ENCODE results near the gene NOCT.
"Not testable (repeated sequence)": the region's sequence is repeated elsewhere in the genome, so short reads cannot be mapped to it uniquely, and the experiment has no call there.

The NOCT gene

DNA sequence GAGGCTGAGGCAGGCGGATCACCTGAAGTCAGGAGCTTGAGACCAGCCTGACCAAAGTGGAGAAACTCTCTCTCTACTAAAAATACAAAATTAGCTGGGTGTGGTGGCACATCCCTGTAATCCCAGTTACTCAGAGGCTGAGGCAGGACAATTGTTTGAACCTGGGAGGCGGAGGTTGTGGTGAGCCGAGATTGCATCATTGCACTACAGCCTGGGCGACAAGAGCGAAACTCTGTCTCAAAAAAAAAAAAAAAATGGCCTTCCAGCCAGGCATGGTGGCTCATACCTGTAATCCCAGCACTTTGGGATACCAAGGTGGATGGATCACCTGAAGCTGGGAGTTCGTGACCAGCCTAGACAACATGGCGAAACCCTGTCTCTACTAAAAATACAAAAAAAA is 7.3 kb upstream of the NOCT start:
- not testable (repeated sequence) for H3K27ac ChIP-seq (ENCODE audit: low read length); H3K27me3 ChIP-seq (ENCODE audit: control insufficient read depth, insufficient read depth, low read length); H3K36me3 ChIP-seq (ENCODE audit: control insufficient read depth, insufficient read depth, low read length); H3K4me3 ChIP-seq (ENCODE audit: low read length); H3K9me3 ChIP-seq (ENCODE audit: control insufficient read depth, insufficient read depth, low read length); H3K4me1 ChIP-seq (ENCODE audit: control insufficient read depth, insufficient read depth, low read length); DNase-seq (ENCODE audit: low read depth, low spot score)
- WGBS (ENCODE audit: insufficient coverage, insufficient read length), result no CpG with 5 or more reads among the region's 7 CpGs

DNA sequence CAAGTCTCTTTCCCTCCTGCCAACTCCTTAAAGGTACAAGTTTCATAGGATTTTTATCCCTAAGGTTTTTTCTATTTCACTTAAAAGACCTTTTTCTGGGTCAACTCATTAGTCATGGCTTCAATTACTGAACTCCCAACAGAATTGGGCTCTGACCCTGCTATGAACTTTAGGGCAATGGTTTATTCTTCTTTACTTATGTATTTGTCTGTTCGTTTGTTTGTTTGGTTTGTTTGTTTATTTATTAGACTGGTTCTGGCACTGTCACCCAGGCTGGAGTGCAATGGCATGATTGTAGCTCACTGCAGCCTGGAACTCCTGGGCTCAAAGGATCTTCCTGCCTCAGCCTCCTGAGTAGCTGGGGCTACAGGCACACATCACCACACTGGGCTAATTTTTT is 5.9 kb upstream of the NOCT start:
- H3K27me3 ChIP-seq (ENCODE audit: control insufficient read depth, insufficient read depth, low read length), result no peaks in the 10 kb centered on the region
- no peak overlapping the region for H3K4me3 ChIP-seq (ENCODE audit: low read length)
- H3K9me3 ChIP-seq (ENCODE audit: control insufficient read depth, insufficient read depth, low read length), result no peaks in the 10 kb centered on the region
- H3K4me1 ChIP-seq (ENCODE audit: control insufficient read depth, insufficient read depth, low read length), result peaks cover 2% of the 10 kb centered on the region; the same call in 1 of the 2 replicates
- H3K27ac ChIP-seq (ENCODE audit: low read length), result no peak overlapping the region
- no peak for DNase-seq (ENCODE audit: low read depth, low spot score)
- no peaks in the 10 kb centered on the region for H3K36me3 ChIP-seq (ENCODE audit: control insufficient read depth, insufficient read depth, low read length)
- no CpG with 5 or more reads among the region's 1 CpG for WGBS (ENCODE audit: insufficient coverage, insufficient read length)

DNA sequence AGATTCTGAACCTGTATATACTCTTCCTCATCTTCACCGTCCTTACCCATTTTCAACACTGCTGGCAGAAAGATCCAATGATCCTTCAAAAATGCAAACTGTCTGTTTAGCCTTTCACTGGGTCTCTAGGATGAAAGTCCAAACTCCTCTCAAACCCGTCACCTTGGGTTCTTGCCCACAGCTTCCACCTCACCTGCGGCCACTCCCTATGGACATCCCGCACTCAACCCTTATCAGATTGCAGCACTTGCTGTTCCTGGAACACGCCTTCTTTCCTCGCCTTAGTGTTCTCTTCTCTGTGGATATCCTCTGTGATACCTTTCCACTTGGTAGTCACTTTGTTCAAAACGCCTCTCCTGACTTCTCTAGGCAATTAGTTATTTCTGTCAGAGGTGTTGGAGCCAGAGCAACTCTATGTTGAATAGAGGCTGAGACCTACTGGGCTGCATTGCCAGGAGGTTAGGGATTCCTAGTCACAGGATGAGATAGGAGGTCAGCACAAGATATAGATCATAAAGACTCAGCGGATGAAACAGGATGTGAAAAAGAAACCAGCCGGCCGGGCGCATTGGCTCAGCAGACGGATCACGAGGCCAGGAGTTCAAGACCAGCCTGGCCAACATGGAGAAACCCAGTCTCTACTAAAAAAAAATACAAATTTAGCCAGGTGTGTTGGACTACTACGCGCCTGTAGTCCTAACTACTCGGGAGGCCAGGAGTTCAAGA is 4.2 kb upstream of the NOCT start:
- no CpG with 5 or more reads among the region's 16 CpGs for WGBS (ENCODE audit: insufficient coverage, insufficient read length)

DNA sequence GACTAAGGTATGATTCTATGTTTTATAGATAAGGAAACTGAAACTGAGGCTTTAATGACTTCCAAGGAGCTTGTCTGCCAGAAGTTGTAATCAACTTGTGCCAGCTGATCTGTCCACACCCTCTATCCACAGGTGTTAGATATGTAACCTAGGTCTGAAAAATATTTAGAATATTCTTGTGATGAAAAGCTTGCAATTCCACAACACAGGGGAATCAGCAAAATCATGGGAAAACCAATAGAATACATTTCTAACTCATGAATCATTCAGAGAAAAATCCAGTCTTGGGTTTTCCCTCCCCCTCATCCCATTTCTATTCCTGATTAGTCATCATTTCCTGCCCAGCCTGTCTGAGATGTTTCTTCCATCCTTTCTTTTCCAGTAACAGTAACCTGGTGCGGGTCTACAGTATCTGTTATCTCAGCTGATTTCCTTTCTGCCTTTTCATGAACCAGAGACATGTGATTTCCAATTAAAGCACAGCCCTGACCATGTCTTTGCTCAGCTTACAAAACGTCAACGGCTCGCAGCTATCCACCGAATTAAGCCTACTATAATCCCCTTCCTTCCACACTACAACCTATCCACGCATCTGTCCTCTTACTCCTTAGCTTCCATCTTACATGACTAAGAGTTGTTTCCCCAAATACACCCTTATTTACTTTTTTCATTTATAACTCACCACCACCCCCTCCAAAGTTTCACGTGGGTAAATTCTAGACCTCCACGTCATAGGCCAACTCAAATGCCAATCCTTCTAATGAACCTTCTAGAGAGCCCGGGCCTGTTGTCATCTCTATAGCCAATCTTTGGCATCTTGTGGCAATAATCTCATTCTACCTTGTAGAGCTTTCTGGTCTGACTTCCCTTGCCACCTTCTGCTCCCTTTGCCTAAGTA is 961 bp upstream of the NOCT start:
- Histone ChIP-seq H3K27me3 (ENCODE audit: control insufficient read depth, insufficient read depth, low read length) (no peaks in the 10 kb centered on the region), H3K36me3 (ENCODE audit: control insufficient read depth, insufficient read depth, low read length) (no peaks in the 10 kb centered on the region), H3K9me3 (ENCODE audit: control insufficient read depth, insufficient read depth, low read length) (no peaks in the 10 kb centered on the region), H3K27ac (ENCODE audit: low read length) (no peak overlapping the region), H3K4me1 (ENCODE audit: control insufficient read depth, insufficient read depth, low read length) (peaks cover 2% of the 10 kb centered on the region; the same call in 1 of the 2 replicates), H3K4me3 (ENCODE audit: low read length) (peak overlapping the region; percentile 75; the same call in 1 of the 2 replicates)
- DNase-seq (ENCODE audit: low read depth, low spot score), result no peak
- WGBS (ENCODE audit: insufficient coverage, insufficient read length), result 100% methylated on average over 3 of the region's 9 CpGs

More for the DNA sequence above, 4.2 kb upstream of the NOCT start:
- DNase-seq (ENCODE audit: low read depth, low spot score), result no peak
- Histone ChIP-seq H3K27me3 (ENCODE audit: control insufficient read depth, insufficient read depth, low read length) (no peaks in the 10 kb centered on the region), H3K36me3 (ENCODE audit: control insufficient read depth, insufficient read depth, low read length) (no peaks in the 10 kb centered on the region), H3K27ac (ENCODE audit: low read length) (no peak overlapping the region), H3K4me3 (ENCODE audit: low read length) (no peak overlapping the region), H3K9me3 (ENCODE audit: control insufficient read depth, insufficient read depth, low read length) (no peaks in the 10 kb centered on the region), H3K4me1 (ENCODE audit: control insufficient read depth, insufficient read depth, low read length) (peaks cover 2% of the 10 kb centered on the region; the same call in 1 of the 2 replicates)

DNA sequence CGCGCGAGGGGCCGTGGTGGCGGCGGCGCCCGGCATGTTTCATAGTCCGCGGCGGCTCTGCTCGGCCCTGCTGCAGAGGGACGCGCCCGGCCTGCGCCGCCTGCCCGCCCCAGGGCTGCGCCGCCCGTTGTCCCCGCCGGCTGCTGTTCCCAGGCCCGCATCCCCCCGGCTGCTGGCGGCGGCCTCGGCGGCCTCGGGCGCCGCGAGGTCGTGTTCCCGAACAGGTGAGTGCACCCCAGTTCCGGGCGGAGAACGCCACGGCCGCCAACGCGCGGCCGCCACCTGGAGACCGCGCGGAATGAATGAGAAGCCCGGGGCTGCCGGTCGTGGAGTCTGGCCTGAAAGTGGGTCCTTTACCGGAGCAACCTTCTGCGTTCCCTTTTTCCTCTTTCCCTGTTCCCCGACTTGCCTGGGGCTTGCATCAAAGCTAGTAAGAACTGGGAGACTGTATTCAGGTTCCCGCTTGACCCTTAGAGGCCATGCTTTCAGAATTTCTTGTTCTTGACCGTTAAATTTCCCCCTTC is 429 bp downstream of the NOCT start:
- Histone ChIP-seq H3K9me3 (ENCODE audit: control insufficient read depth, insufficient read depth, low read length) (no peaks in the 10 kb centered on the region), H3K4me3 (ENCODE audit: low read length) (peak overlapping the region; percentile 75), H3K36me3 (ENCODE audit: control insufficient read depth, insufficient read depth, low read length) (no peaks in the 10 kb centered on the region), H3K27ac (ENCODE audit: low read length) (no peak overlapping the region), H3K27me3 (ENCODE audit: control insufficient read depth, insufficient read depth, low read length) (no peaks in the 10 kb centered on the region), H3K4me1 (ENCODE audit: control insufficient read depth, insufficient read depth, low read length) (peaks cover 4% of the 10 kb centered on the region; the same call in 1 of the 2 replicates)
- DNase-seq (ENCODE audit: low read depth, low spot score), result no peak
- no CpG with 5 or more reads among the region's 55 CpGs for WGBS (ENCODE audit: insufficient coverage, insufficient read length)

DNA sequence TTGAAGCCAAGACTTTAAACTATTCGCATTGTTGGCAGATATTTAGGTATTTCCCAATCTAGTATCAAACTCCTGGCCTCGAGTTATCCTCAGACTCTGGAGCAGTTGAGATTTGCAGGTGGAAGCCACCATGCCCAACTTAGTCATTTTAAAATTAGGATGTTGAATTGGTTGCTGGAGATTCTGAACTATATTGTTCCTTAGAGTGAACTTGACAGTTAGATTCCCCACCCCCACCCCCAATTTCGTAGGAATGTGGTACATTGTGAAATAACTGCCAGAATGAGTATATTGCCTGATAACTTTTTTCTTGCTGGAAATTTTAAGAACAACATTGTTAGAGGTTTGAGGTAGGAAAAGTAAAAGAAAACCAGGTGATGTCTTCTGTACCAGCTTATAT is 2.3 kb downstream of the NOCT start:
- no peak for DNase-seq (ENCODE audit: low read depth, low spot score)
- Histone ChIP-seq H3K27ac (ENCODE audit: low read length) (no peak overlapping the region), H3K27me3 (ENCODE audit: control insufficient read depth, insufficient read depth, low read length) (no peaks in the 10 kb centered on the region), H3K36me3 (ENCODE audit: control insufficient read depth, insufficient read depth, low read length) (no peaks in the 10 kb centered on the region), H3K4me3 (ENCODE audit: low read length) (no peak overlapping the region), H3K9me3 (ENCODE audit: control insufficient read depth, insufficient read depth, low read length) (no peaks in the 10 kb centered on the region), H3K4me1 (ENCODE audit: control insufficient read depth, insufficient read depth, low read length) (peaks cover 4% of the 10 kb centered on the region; the same call in 1 of the 2 replicates)
- no CpG with 5 or more reads among the region's 3 CpGs for WGBS (ENCODE audit: insufficient coverage, insufficient read length)

DNA sequence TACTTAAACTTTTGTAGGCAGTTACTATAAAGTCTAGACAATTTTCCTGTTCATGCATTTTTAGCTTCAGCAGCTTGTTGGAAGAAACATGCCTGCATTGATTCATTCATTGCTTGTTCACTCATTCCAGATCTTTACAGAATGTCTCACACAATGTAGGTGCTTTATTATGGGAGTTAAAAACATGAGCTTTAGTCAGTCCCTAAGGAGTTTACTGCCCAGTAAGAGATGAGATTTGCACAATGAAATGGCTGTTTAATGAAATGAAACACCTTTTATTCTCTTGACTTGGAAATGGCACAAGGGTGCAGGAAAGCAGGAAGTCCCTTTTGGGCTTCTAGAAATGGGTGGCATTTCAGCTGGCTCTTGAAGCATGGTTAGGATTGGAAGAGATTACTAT is 2.9 kb downstream of the NOCT start:
- no peak for DNase-seq (ENCODE audit: low read depth, low spot score)
- Histone ChIP-seq H3K9me3 (ENCODE audit: control insufficient read depth, insufficient read depth, low read length) (no peaks in the 10 kb centered on the region), H3K27ac (ENCODE audit: low read length) (no peak overlapping the region), H3K4me1 (ENCODE audit: control insufficient read depth, insufficient read depth, low read length) (peaks cover 4% of the 10 kb centered on the region; the same call in 1 of the 2 replicates), H3K36me3 (ENCODE audit: control insufficient read depth, insufficient read depth, low read length) (no peaks in the 10 kb centered on the region), H3K27me3 (ENCODE audit: control insufficient read depth, insufficient read depth, low read length) (no peaks in the 10 kb centered on the region), H3K4me3 (ENCODE audit: low read length) (no peak overlapping the region)

DNA sequence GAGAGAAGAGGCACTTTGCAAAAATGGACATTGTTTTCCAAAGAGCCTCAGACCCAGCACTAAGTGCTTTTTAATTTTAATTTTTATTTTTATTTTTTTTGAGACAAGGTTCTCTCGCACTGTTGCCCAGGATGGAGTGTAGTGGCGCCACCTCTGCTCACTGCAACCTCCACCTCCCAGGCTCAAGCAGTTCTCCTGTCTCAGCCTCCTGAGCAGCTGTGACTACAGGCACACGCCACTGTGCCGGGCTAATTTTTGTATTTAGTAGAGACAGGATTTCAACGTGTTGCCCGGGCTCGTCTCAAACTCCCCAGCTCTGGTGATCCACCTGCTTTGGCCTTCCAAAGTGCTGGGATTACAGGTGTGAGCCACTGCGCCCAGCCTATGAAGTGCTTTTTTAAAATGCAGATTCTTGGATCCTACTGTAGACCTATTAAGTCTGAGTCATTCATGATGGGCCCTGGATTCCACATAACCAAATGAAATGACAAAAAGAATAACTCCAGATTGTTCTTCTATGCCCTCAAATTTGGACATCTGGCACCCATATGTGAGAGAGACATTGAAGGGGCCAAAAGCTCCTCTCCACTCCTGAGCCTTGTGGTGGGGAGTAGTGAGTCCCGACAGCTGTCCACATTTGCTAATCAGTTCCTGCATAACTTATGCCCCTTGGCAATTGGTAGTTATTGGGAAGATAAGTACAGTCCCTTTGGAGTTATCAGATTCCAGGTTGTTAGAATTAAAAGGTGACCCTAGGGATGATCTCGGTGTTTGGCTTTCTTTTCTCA is 3.6 kb downstream of the NOCT start:
- DNase-seq (ENCODE audit: low read depth, low spot score), result no peak
- Histone ChIP-seq H3K36me3 (ENCODE audit: control insufficient read depth, insufficient read depth, low read length) (no peaks in the 10 kb centered on the region; the same call in 1 of the 2 replicates), H3K9me3 (ENCODE audit: control insufficient read depth, insufficient read depth, low read length) (no peaks in the 10 kb centered on the region), H3K4me3 (ENCODE audit: low read length) (no peak overlapping the region), H3K27me3 (ENCODE audit: control insufficient read depth, insufficient read depth, low read length) (no peaks in the 10 kb centered on the region), H3K4me1 (ENCODE audit: control insufficient read depth, insufficient read depth, low read length) (peaks cover 3% of the 10 kb centered on the region; the same call in 1 of the 2 replicates), H3K27ac (ENCODE audit: low read length) (no peak overlapping the region)
- WGBS (ENCODE audit: insufficient coverage, insufficient read length), result no CpG with 5 or more reads among the region's 10 CpGs

DNA sequence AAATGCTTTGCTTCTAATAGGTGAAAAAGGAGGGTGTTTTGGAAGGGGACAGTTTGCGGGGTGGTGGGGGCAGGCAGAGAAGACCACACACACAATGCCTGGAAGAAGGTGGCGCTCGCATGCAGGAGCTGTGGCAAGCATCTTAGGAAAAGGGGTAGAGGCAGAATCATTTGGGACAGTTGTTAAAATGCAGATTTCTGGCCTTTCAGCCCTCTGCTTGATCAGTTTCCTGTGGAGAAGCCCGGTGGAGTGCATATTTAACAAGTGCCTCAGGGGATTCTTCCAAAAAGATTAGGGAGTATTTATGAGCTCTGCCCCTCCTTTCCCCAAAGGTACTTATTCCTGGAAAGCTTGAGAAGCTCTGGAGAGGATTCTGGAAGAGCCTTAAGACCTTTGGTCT is 4.8 kb downstream of the NOCT start:
- DNase-seq (ENCODE audit: low read depth, low spot score), result peak; percentile 60
- H3K36me3 ChIP-seq (ENCODE audit: control insufficient read depth, insufficient read depth, low read length), result no peaks in the 10 kb centered on the region; the same call in 1 of the 2 replicates
- H3K4me3 ChIP-seq (ENCODE audit: low read length), result no peak overlapping the region
- H3K27ac ChIP-seq (ENCODE audit: low read length), result no peak overlapping the region
- peaks cover 5% of the 10 kb centered on the region; the same call in 1 of the 2 replicates for H3K4me1 ChIP-seq (ENCODE audit: control insufficient read depth, insufficient read depth, low read length)
- H3K27me3 ChIP-seq (ENCODE audit: control insufficient read depth, insufficient read depth, low read length), result no peaks in the 10 kb centered on the region
- WGBS (ENCODE audit: insufficient coverage, insufficient read length), result no CpG with 5 or more reads among the region's 4 CpGs
- H3K9me3 ChIP-seq (ENCODE audit: control insufficient read depth, insufficient read depth, low read length), result no peaks in the 10 kb centered on the region

DNA sequence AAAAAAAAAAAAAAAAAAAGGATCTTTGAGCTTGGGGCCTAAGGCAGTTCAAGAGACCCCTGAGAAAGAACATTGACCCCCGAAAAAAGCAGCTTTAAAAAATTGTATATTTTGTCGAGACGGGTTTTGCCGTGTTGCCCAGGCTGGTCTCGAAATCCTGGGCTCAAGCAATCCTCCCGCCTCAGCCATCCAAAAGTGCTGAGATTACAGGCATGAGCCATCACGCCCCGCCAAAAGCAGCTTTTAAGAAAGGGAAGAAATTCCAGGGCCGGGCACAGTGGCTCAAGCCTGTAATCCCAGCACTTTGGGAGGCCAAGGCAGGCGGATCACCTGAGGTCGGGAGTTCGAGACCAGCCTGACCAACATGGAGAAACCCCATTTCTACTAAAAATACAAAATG is 5.5 kb downstream of the NOCT start:
- DNase-seq (ENCODE audit: low read depth, low spot score); H3K27ac ChIP-seq (ENCODE audit: low read length); H3K9me3 ChIP-seq (ENCODE audit: control insufficient read depth, insufficient read depth, low read length); H3K4me3 ChIP-seq (ENCODE audit: low read length); H3K27me3 ChIP-seq (ENCODE audit: control insufficient read depth, insufficient read depth, low read length); H3K4me1 ChIP-seq (ENCODE audit: control insufficient read depth, insufficient read depth, low read length); H3K36me3 ChIP-seq (ENCODE audit: control insufficient read depth, insufficient read depth, low read length): not testable (repeated sequence)
- no CpG with 5 or more reads among the region's 12 CpGs for WGBS (ENCODE audit: insufficient coverage, insufficient read length)
